HG02938 (cell line): ENCODE measurements around the gene LRMDA.
"Not testable (repeated sequence)": the region's sequence is repeated elsewhere in the genome, so short reads cannot be mapped to it uniquely, and the experiment has no call there.

ENCODE experiments used
- ATAC-seq: cut with Tn5 transposase; IDR thresholded peaks from one replicate; pipeline ENCODE4 v1.9.1; 2021; ENCODE audit warnings: mild to moderate bottlenecking, moderate library complexity; ENCODE audit not compliant: unreplicated experiment

The LRMDA gene

GRCh38 chr10:75730847-75731246 is 299.4 kb downstream of the LRMDA start:
- no peak for ATAC-seq

DNA sequence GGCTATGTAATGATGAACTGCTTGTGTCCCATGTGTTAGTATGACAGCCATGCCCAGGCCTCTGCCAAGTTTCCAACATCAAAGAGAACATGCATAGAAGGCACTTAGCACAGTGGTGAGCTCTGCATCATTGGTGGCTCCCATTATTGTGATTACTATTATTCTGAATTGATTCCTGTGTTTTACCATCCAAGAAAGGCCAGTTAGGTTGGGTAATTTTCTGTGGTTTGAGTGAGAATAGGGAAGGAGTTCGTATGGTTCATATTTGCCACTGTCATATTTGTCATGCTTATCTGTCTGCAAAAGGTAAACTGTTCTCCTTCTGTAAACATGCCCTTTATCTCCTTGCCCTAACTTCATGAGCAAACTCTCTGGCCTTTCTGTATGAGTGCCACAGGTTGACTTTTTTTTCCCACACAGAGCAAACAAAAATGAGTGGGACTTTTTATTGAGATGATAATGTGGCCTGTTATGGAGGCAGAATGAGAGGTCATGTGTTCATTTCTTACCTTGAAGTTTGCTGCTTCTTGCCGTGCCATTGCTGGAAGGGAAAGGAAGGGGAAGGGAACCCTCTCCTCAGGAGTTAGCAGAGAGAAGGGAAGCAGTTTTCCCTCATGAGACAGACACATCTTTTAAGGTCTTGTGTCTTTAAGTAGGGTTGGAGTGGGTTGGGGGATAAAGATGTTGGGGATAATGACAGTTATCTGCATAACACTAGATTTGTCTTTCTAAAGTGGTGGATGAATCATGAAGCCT is 301.9 kb downstream of the LRMDA start:
- no peak for ATAC-seq

GRCh38 chr10:75736151-75736640 is 304.8 kb downstream of the LRMDA start:
- ATAC-seq, result no peak

- no peak for ATAC-seq
Measured at GRCh38 chr10:75736889-75737579, 305.6 kb downstream of the LRMDA start.

GRCh38 chr10:75737580-75737949 is 306.1 kb downstream of the LRMDA start:
- no peak for ATAC-seq

- ATAC-seq, result no peak
Measured at GRCh38 chr10:75738924-75739323, 307.5 kb downstream of the LRMDA start.

GRCh38 chr10:75739414-75740143 is 308.2 kb downstream of the LRMDA start:
- no peak for ATAC-seq

DNA sequence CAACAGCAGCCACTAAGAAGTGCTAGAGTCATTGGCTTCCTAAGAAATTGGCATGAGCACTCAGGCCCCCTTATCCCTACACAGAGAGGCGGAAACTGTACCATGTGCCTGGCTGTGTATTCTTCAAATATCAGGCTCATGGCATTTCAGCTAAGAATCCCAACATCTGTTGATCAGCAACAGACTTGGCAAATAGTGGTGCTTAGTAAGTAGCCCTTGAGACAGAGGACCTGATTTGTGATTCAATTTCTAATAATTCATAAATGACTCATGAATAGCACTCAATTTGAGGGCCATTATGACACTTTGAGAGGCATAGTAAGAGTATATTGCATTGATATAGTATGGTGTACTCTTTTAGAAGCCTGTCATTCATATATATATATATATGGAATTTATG is 309.1 kb downstream of the LRMDA start:
- ATAC-seq, result no peak

GRCh38 chr10:75742355-75742754 is 310.9 kb downstream of the LRMDA start:
- ATAC-seq, result no peak

DNA sequence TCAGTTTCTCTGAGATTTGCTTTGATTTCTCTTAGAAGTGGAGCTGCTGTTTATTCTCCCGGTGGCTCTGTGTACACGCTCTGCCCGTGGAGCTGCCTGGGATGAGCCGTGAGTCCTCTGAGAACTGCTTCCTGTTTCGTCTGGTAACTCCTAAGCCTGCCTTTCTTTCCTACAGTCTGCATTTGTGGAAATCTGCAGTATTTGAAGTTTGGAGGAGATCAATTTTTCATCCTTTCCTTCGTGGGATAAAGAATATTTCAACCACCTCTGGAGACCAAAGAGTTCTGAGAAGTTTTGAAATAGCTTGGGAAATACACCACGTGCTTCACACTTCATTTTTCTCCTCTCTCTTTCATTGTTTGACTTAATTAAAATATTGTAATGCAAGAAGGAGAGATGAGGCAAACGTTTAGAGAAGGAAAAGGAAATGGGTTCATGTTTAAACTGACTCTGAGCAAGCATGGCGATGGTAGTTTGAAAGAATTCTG is 311.9 kb downstream of the LRMDA start:
- ATAC-seq, result no peak

- no peak for ATAC-seq
Measured at GRCh38 chr10:75744261-75744660, 312.8 kb downstream of the LRMDA start.

DNA sequence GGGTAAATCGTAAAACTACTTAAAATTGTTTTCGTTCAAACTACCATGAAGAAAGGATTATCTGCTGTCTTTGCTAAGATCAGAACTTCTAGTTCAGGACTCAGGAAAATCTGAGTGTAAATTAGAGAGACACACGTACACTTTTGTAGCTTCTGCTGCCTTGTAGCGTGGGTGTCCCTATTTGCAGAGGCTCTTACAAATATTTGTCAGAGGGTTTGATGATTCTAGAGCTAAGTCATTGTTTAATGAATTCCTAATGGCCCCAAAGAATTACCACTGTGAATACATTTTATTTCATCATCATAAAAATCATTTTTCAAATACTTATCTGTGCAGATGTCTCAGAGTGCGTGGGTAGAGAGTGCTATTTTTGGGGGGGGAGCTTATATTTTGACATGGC is 314.9 kb downstream of the LRMDA start:
- no peak for ATAC-seq

DNA sequence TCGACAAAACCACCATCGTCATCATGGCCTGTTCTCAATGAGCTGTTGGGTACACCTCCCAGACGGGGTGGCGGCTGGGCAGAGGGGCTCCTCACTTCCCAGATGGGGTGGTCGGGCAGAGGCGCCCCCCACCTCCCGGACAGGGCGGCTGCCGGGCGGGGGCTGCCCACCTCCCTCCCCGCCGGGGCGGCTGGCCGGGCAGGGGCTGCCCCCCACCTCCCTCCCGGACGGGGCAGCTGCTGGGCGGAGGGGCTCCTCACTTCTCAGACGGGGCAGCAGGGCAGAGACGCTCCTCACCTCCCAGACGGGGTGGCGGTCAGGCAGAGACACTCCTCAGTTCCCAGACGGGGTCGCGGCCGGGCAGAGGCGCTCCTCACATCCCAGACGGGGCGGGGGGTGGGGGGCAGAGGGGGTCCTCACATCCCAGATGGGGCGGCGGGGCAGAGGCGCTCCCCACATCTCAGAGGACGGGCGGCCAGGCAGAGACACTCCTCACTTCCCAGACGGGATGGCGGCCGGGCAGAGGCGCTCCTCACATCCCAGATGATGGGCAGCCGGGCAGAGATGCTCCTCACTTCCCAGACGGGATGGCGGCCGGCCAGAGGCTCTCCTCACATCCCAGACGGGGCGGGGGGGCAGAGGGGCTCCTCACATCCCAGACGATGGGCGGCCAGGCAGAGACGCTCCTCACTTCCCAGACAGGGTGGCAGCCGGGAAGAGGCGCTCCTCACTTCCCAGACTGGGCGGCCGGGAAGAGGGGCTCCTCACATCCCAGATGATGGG is 318.9 kb downstream of the LRMDA start:
- not testable (repeated sequence) for ATAC-seq

DNA sequence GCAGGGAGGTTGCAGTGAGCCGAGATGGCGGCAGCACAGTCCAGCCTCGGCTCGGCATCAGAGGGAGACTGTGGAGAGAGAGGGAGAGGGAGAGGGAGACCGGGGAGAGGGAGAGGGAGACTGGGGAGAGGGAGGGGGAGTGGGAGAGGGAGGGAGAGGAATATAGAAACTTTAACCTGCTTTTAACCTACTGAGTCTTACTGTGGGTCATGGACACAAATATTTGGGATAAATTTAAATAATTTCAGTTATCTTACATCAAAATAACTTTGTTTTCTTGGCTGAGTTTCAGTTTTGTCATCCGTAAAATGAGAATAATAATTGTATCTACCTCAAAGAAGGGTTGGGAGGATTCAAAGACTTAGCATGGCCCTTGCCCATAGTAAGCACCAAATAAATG is 319.8 kb downstream of the LRMDA start:
- no peak for ATAC-seq

DNA sequence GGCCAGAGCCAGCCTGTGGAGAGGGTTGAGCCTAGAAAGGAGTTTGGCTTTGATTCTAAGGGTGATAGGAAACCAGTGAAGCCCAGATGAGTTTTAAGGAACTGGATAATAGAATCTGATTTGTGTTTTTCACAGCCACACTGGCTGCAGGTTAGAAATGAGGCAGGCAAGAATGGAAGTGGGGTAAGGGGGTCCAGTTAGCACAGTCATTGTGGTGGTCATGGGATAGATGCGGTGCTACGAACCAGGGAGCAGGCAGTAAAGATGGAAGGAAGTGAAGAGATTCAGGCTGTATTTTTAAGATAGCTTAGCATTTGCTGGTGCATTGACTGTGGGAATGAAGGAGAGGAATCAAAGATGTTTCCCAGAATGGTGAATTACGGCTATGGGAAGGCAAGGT is 322.2 kb downstream of the LRMDA start:
- ATAC-seq, result no peak

DNA sequence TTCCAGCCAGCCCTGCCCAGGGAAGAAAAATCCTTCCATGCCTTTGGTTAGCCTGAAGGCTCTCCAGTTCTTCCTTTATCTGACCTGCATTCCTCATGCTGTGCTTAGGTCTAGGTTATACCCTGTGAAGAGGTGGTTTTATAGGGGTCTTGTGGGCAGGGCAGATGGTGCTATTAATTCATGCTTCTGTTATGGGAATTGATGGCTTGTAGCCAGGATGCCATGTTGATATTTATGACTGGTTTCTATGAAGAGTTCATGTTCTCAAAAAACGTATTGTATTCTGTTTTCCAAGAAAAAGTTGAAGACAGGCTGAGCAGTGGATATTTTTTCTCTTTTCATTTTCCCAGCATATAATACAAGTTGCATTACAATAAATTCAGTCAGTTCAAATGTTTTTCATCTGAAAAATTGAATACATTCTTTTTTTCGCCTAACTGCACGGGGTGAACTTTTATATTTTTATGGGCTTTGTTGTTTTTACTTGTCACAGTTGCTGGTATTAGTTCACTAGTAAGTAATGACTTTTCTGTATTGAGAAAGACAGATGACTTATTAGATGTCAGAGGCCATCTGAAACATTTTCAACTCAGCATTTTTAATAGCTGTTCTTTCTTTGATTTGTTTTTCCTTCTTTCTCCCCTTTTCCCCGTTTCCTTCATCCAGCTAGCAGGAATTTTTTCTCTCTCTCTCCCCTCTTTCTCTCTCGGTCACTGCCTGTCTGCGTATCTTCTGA is 322.8 kb downstream of the LRMDA start:
- ATAC-seq, result no peak

DNA sequence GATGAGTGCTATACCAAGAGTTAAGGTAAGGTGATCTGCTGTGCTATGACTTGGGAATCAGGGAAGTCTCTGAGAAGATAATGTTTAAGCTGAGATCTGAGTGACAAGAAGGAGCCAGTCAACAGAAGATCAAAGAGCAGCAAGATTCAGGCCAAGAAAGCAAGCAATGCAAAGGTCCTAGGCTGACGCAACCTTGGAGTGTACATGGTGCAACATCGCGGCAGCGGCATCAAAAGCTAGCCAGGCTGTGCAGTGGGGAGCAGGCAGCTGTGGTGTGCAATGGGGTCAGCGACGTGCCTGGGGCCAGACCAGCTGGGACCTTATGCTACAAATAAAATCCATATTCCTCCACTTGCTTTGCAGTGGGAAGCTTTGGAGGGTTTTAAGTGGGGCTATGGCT is 324.1 kb downstream of the LRMDA start:
- ATAC-seq, result no peak

- ATAC-seq, result no peak
Measured at GRCh38 chr10:75761289-75761688, 329.9 kb downstream of the LRMDA start.

GRCh38 chr10:75762431-75762802 is 331.0 kb downstream of the LRMDA start:
- no peak for ATAC-seq

DNA sequence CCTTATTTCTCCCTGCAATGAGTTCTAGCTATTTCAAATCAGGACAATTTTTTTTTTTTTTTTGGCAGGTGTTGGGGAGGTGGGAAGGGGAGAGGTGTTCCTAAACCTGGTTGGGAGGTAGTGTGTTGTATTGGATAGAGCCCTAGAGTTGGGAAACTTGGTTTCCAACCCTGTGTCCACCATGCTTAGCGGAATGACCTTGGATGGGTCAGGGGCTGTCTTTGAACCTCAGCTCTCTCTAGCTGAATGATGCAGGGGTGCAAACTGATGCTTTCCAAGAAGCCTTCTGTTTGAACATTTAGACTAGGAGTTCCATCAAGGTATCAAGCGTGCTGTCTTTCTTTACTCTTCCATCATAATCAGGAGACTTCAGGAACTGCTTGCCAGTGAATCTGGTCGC is 332.2 kb downstream of the LRMDA start:
- no peak for ATAC-seq
